Heart left ventricle (tissue), 16 donors: ENCODE measurements around the gene P2RY11. TPM values are rescaled to one million over a fixed set of nuclear protein-coding genes. Genes with fewer than 3 reads are reported as not detected.

Experiments used
- ATAC-seq, 4 donors: fragments of 200-7000 bp; cut with Tn5 transposase; one replicate each; pipeline ENCODE4 v1.9.1; 2020 to 2022; ENCODE audit warnings: moderate library complexity in 4 of 4, mild to moderate bottlenecking in 3 of 4, moderate number of reproducible peaks in 1 of 4
- DNase-seq, 5 donors: peaks; one replicate each; pipeline ENCODE4 v3.0.0-alpha.2; 2020
- H3K27ac ChIP-seq, 12 donors: fragments of 200-600 bp; sonication (generic) in 4 of 12; one replicate each; pipeline versions ENCODE4 v1.5.0 to v1.8.0; 2016 to 2022; ENCODE audit warnings: mild to moderate bottlenecking in 2 of 12
- H3K27me3 ChIP-seq, 9 donors: fragments of 200-600 bp; sonication (generic) in 2 of 9; one replicate each; pipeline versions ENCODE4 v1.5.1 to v1.8.0; 2016 to 2022; ENCODE audit warnings: mild to moderate bottlenecking in 3 of 9
- H3K36me3 ChIP-seq, 9 donors: fragments of 200-600 bp; sonication (generic) in 2 of 9; one replicate each; pipeline versions ENCODE4 v1.5.0 to v1.8.0; 2018 to 2022; ENCODE audit warnings: mild to moderate bottlenecking in 2 of 9
- H3K4me1 ChIP-seq, 12 donors: fragments of 200-600 bp; sonication (generic) in 4 of 12; one replicate each; pipeline versions ENCODE4 v1.5.0 to v1.8.0; 2016 to 2022; ENCODE audit warnings: mild to moderate bottlenecking in 3 of 12
- H3K4me3 ChIP-seq, 12 donors: fragments of 200-600 bp; sonication (generic) in 4 of 12; one replicate each; pipeline versions ENCODE4 v1.5.0 to v1.8.0; 2017 to 2022; ENCODE audit warnings: mild to moderate bottlenecking in 9 of 12, moderate library complexity in 4 of 12
- H3K9me3 ChIP-seq, 12 donors: fragments of 200-600 bp; sonication (generic) in 4 of 12; one replicate each; pipeline versions ENCODE4 v1.5.0 to v1.8.0; 2016 to 2022; ENCODE audit warnings: mild to moderate bottlenecking in 1 of 12
- CTCF ChIP-seq, 12 donors: fragments of 200-600 bp; sonication (generic) in 4 of 12; IDR thresholded peaks; one replicate each; pipeline versions ENCODE4 v1.5.0 to v1.8.0; 2018 to 2022; ENCODE audit warnings: antibody characterized with exemption in 12 of 12, mild to moderate bottlenecking in 5 of 12
- POLR2A ChIP-seq, 2 donors: fragments of 450-650 bp; IDR thresholded peaks; one replicate each; pipeline ENCODE4 v1.6.1; 2017; ENCODE audit warnings: antibody characterized with exemption in 2 of 2, mild to moderate bottlenecking in 2 of 2, moderate library complexity in 2 of 2
- WGBS, 4 donors: extraction: QIAGEN DNeasy Blood & Tissue Kit in 2 of 4; methylation state at CpG; one replicate each; pipeline versions ENCODE4 v1.1.5 to v1.1.7; 2013 to 2018; 5-methylcytosine and 5-hydroxymethylcytosine counted together
- intact Hi-C, 10 donors: fragments of 100-400 bp; cut with DNase I; formaldehyde crosslinking; loops; one replicate each; pipeline versions ENCODE4 v1.11.1 to v1.14.2; 2022
- polyA plus RNA-seq, 2 donors: library from polyadenylated mRNA; stranded (reverse); fragments of 200-250 nt; gene quantifications; one replicate each; pipeline ENCODE4 v1.2.3, GENCODE V29; 2013
- total RNA-seq, 9 donors: library from RNA; depleted of rRNA in 2 of 9; stranded (reverse); fragments of >200 nt in 2 of 9; fragmentation: NEBNext Ultra II Directional in 3 of 9; extraction: Animal tissue kit (Norgen Biotek cat#: 25700) in 3 of 9; gene quantifications; one replicate each; pipeline versions ENCODE4 v1.1.0 to v1.2.4, GENCODE V29; 2016 to 2023
- donor health status: ischemic (EF 13 %, LVEDD 7.1; RV severe dilation, severe dysfunction).
- donor health status: healthy with polysubstance abuse.
- donor health status: DM: no; HTN: yes; CAD: no.
- donor health status: DM: no; HTN: no; CAD: no.
- donor health status: ischemic (EF 25% LVEDD 6.9; RV normal size, moderate dysfunction).
- donor health status: ischemic (EF 25% LVEDD 5.7; RV mildly dilated, moderate dysfunction).
- donor health status: healthy.
- donor health status: DM: yes; HTN: yes; CAD: no.
- donor health status: ischemic (EF 35%, LVEDD 5.7; RV mildly dilated, moderate dysfunction).
- donor health status: nonischemic (EF 11% LVEDD 7.7; RV severe dilation, severe dysfunction).
- donor health status: DM: yes; HTN: yes; CAD: no.
- donor health status: PGD.
- donor health status: ischemic (EF 29% LVEDD 5.4; RV normal size, mild dysfunction).
- donor health status: nonischemic (EF 23%, LVEDD 6.1; RV moderate dilation, normal function).

Gene P2RY11
- total and polyA plus RNA-seq, 11 donors: 3.1 to 11.7 (median 5.2) TPM

- intact Hi-C loops: loop anchor here in 1 of 10 donors (5.0 kb wide), 1 partner anchor 164 kb away; no protein-coding TSS in a partner anchor
- H3K36me3 ChIP-seq: peaks cover 0 to 22% (median 6%) of the 10 kb centered on the region in 9 donors
- TF ChIP-seq POLR2A (IDR thresholded peaks at IDR 0.05) (no peak), CTCF (IDR thresholded peaks at IDR 0.05) (no peak)
- 21 to 51% (median 37%) methylated on average over 7 to 26 of the region's 26 CpGs for WGBS, 4 donors
- H3K27me3 ChIP-seq: no peaks in the 10 kb centered on the region
- H3K27ac ChIP-seq: peak overlapping the region in 11 of 12 donors; percentile 44 to 89 (median 57)
- no peaks in the 10 kb centered on the region for H3K9me3 ChIP-seq
- peaks cover 0 to 24% (median 9%) of the 10 kb centered on the region in 12 donors for H3K4me1 ChIP-seq
- peak in 1 of 4 donors; percentile 4 for ATAC-seq
- DNase-seq: peak in 2 of 5 donors; percentile 24 to 58
- peak overlapping the region in 11 of 12 donors; percentile 28 to 68 (median 57) for H3K4me3 ChIP-seq
Observed at GRCh38 chr19:10096615-10096963, 14.9 kb upstream of the P2RY11 start.

GRCh38 chr19:10100163-10100785 lies 11.2 kb upstream of the P2RY11 start:
- Histone ChIP-seq H3K27ac (no peak overlapping the region), H3K9me3 (no peaks in the 10 kb centered on the region), H3K36me3 (no peaks in the 10 kb centered on the region), H3K4me1 (peaks cover 0 to 42% (median 9%) of the 10 kb centered on the region in 12 donors), H3K4me3 (no peak overlapping the region), H3K27me3 (no peaks in the 10 kb centered on the region)
- no peak for ATAC-seq
- no peak for TF ChIP-seq POLR2A (IDR thresholded peaks at IDR 0.05)
- intact Hi-C loops: no loop called here
- WGBS, 4 donors: 83 to 90% (median 89%) methylated on average over 5 of the region's 5 CpGs
- no peak for DNase-seq

GRCh38 chr19:10102787-10103236 lies 8.7 kb upstream of the P2RY11 start:
- no peak for ATAC-seq
- 67 to 79% (median 76%) methylated on average over 7 of the region's 7 CpGs for WGBS, 4 donors

GRCh38 chr19:10104130-10104513 lies 7.4 kb upstream of the P2RY11 start:
- ATAC-seq: no peak
- intact Hi-C loops: no loop called here
- TF ChIP-seq CTCF (IDR thresholded peaks at IDR 0.05) (no peak), POLR2A (IDR thresholded peaks at IDR 0.05) (no peak)
- Histone ChIP-seq H3K9me3 (no peaks in the 10 kb centered on the region), H3K27ac (no peak overlapping the region), H3K36me3 (peaks cover 2 to 22% (median 18%) of the 10 kb centered on the region in 9 donors), H3K27me3 (no peaks in the 10 kb centered on the region), H3K4me3 (no peak overlapping the region), H3K4me1 (peaks cover 0 to 50% (median 13%) of the 10 kb centered on the region in 12 donors)
- DNase-seq: no peak

More at GRCh38 chr19:10102787-10103236, 8.7 kb upstream of the P2RY11 start:
- DNase-seq: peak in 1 of 5 donors; percentile 14
- H3K4me1 ChIP-seq: peaks cover 0 to 50% (median 13%) of the 10 kb centered on the region in 12 donors
- intact Hi-C loops: no loop called here
- H3K27me3 ChIP-seq: no peaks in the 10 kb centered on the region
- H3K9me3 ChIP-seq: no peaks in the 10 kb centered on the region
- H3K4me3 ChIP-seq: no peak overlapping the region
- peak overlapping the region in 1 of 12 donors; percentile 79 for H3K27ac ChIP-seq
- peaks cover 0 to 9% (median 5%) of the 10 kb centered on the region in 9 donors for H3K36me3 ChIP-seq
- TF ChIP-seq POLR2A (IDR thresholded peaks at IDR 0.05) (no peak), CTCF (IDR thresholded peaks at IDR 0.05) (no peak)
